ENCODE results near the gene EGR1. TPM values are rescaled to one million over a fixed set of nuclear protein-coding genes. Genes with fewer than 3 reads are reported as not detected.

The EGR1 gene
- total RNA-seq, 1 donor from 2014 or later: 85.6 TPM

DNA sequence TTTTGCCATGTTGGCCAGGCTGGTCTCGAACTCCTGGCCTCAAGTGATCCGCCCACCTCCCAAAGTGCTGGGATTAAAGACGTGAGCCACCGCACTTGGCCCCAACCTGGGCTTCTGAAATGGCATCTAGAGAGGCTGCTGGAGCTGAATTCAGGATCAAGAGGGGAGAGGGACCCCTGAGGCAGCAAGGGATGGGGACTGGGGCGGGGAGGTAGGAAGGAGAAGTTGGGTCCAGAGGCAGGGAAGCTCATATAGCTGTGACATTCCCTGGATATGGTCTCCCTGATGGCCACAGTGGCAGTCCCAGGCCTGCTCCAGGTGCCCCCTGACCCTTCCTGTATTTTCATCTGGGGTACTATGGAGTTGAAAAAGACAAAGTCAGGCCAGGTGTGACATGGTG, 14.3 kb upstream of the EGR1 start:
- H3K4me1 ChIP-seq: peaks cover 5% of the 10 kb centered on the region
- H3K9me3 ChIP-seq: no peaks in the 10 kb centered on the region
- intact Hi-C loops (cut with DNase I): loop anchor here (5.0 kb wide), 1 partner anchor 51 kb away; no protein-coding TSS in a partner anchor
- no peaks in the 10 kb centered on the region for H3K27me3 ChIP-seq
- peak; percentile 15 for DNase-seq
- TF ChIP-seq, protein P1, sequence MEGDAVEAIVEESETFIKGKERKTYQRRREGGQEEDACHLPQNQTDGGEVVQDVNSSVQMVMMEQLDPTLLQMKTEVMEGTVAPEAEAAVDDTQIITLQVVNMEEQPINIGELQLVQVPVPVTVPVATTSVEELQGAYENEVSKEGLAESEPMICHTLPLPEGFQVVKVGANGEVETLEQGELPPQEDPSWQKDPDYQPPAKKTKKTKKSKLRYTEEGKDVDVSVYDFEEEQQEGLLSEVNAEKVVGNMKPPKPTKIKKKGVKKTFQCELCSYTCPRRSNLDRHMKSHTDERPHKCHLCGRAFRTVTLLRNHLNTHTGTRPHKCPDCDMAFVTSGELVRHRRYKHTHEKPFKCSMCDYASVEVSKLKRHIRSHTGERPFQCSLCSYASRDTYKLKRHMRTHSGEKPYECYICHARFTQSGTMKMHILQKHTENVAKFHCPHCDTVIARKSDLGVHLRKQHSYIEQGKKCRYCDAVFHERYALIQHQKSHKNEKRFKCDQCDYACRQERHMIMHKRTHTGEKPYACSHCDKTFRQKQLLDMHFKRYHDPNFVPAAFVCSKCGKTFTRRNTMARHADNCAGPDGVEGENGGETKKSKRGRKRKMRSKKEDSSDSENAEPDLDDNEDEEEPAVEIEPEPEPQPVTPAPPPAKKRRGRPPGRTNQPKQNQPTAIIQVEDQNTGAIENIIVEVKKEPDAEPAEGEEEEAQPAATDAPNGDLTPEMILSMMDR (IDR thresholded peaks at IDR 0.05): no peak
- no peak overlapping the region for H3K27ac ChIP-seq
- no peak overlapping the region for H3K4me3 ChIP-seq
- no peak for ATAC-seq
- H3K36me3 ChIP-seq: no peaks in the 10 kb centered on the region

GRCh38 chr5:138452720-138453119, 12.6 kb upstream of the EGR1 start:
- intact Hi-C loops (cut with DNase I): loop anchor here (5.0 kb wide), 1 partner anchor 50 kb away; no protein-coding TSS in a partner anchor
- no peaks in the 10 kb centered on the region for H3K36me3 ChIP-seq
- peak; percentile 36 for DNase-seq
- no peaks in the 10 kb centered on the region for H3K27me3 ChIP-seq
- ATAC-seq: no peak
- no peak overlapping the region for H3K4me3 ChIP-seq
- H3K4me1 ChIP-seq: peaks cover 5% of the 10 kb centered on the region
- TF ChIP-seq, protein P1 (IDR thresholded peaks at IDR 0.05): no peak
- no peaks in the 10 kb centered on the region for H3K9me3 ChIP-seq
- no peak overlapping the region for H3K27ac ChIP-seq

DNA sequence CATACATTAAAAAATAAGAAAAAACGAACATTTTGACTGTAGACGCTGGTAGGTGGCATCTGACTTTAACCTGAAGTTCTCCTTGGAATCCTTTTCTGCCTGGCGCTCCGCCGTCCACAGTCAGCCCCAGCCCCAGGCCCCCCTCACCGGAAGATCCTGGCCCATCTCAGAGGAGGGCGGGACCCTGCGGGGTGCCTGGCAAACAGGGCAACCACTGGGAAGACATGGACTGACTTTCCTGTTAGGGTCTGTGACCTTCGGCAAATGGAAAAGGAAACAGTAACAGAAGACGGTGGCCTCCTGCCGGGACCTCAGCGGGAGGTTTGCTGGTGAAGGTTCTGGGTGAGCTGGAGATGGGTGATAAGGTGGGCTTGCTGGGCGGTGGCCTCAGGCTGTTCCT, 11.7 kb upstream of the EGR1 start:
- Histone ChIP-seq H3K9me3 (no peaks in the 10 kb centered on the region), H3K27ac (no peak overlapping the region), H3K4me1 (peaks cover 5% of the 10 kb centered on the region), H3K36me3 (no peaks in the 10 kb centered on the region), H3K4me3 (no peak overlapping the region), H3K27me3 (no peaks in the 10 kb centered on the region)
- TF ChIP-seq, protein P1 (IDR thresholded peaks at IDR 0.05): no peak
- intact Hi-C loops (cut with DNase I): loop anchor here (5.0 kb wide), 1 partner anchor 49 kb away; no protein-coding TSS in a partner anchor
- ATAC-seq (no peak), DNase-seq (peak; percentile 46)

- no peak for ATAC-seq
- intact Hi-C loops (cut with DNase I): loop anchor here (5.0 kb wide), 1 partner anchor 48 kb away; no protein-coding TSS in a partner anchor
- no peaks in the 10 kb centered on the region for H3K9me3 ChIP-seq
These were observed 11.2 kb upstream of the EGR1 start for GRCh38 chr5:138454121-138454520.

DNA sequence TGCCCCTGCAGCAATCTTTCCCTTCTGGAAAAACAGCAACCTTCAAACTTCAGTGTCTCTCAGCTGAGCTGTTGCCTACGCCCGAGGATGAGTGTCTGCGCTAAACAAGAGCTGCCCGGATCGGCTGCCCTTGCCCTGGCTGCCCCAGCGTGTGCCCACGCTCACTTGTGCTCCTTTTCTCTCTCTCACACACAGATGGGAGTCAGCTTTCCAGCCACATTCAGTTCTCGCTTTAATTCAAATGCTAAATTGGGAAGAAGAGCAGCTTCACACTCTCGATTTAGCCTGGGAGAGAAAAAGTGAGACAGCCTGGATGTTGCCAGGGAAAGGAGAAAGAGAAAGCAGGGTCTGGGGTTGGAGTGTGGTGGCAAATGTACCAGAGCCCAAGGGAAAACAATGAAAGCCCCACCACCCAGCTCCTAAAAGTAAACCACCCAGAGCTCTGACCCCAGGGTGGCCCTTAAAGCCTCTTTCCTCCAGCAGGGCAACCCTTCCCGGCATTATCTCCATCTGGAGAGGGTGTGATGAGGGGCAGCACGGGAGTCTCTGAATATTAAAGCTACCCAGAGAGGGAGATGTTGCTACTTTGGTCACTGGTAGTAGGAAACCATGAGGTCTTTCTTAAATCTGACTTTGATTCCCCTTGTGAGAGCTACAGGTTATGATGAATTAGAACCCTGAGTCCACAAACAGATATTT, 9.9 kb upstream of the EGR1 start:
- intact Hi-C loops (cut with DNase I): no loop called here
- H3K27ac ChIP-seq: no peak overlapping the region
- TF ChIP-seq, protein P1 (IDR thresholded peaks at IDR 0.05): no peak
- no peak overlapping the region for H3K4me3 ChIP-seq
- H3K27me3 ChIP-seq: no peaks in the 10 kb centered on the region
- ATAC-seq: no peak
- no peaks in the 10 kb centered on the region for H3K36me3 ChIP-seq
- H3K4me1 ChIP-seq: no peaks in the 10 kb centered on the region
- peak; percentile 13 for DNase-seq
- no peaks in the 10 kb centered on the region for H3K9me3 ChIP-seq

More at GRCh38 chr5:138454121-138454520, 11.2 kb upstream of the EGR1 start:
- TF ChIP-seq, protein P1 (IDR thresholded peaks at IDR 0.05): no peak
- DNase-seq: peak; percentile 49
- Histone ChIP-seq H3K36me3 (no peaks in the 10 kb centered on the region), H3K27ac (no peak overlapping the region), H3K4me1 (peaks cover 5% of the 10 kb centered on the region), H3K27me3 (no peaks in the 10 kb centered on the region), H3K4me3 (no peak overlapping the region)
